Sigmoid colon (tissue), 3 donors: ENCODE results near the gene USP12.

Source experiments
- CTCF ChIP-seq, 4 experiments: fragments of 450-650 bp in 3 of 4; fragments of 200-600 bp in 1 of 4; IDR thresholded peaks; one replicate each; pipeline ENCODE4 v1.5.1; 2016 to 2019; ENCODE audit warnings: antibody characterized with exemption in 4 of 4, mild to moderate bottlenecking in 3 of 4, moderate library complexity in 2 of 4
- POLR2A ChIP-seq, 2 donors: fragments of 450-650 bp; IDR thresholded peaks; one replicate each; pipeline ENCODE4 v1.6.1; 2016; ENCODE audit warnings: antibody characterized with exemption in 2 of 2, mild to moderate bottlenecking in 2 of 2, moderate library complexity in 2 of 2

GRCh38 chr13:27182054-27182453 lies 10.4 kb upstream of the USP12 start:
- TF ChIP-seq CTCF (IDR thresholded peaks at IDR 0.05) (no peak), POLR2A (IDR thresholded peaks at IDR 0.05) (no peak)
